Stimulated activated CD4-positive, alpha-beta T cell treated with anti-CD3 and anti-CD28 coated beads, Interleukin-2, amount 100 ng/mL, for 24 hours (primary cell): ENCODE measurements around the gene CFAP97D2.

Source experiments
- DNase-seq, 2 donors: peaks; one replicate each; pipeline ENCODE4 v3.0.0-alpha.2; 2020

The CFAP97D2 gene

GRCh38 chr13:114200399-114200911, 21.4 kb downstream of the CFAP97D2 start:
- DNase-seq, result no peak

DNA sequence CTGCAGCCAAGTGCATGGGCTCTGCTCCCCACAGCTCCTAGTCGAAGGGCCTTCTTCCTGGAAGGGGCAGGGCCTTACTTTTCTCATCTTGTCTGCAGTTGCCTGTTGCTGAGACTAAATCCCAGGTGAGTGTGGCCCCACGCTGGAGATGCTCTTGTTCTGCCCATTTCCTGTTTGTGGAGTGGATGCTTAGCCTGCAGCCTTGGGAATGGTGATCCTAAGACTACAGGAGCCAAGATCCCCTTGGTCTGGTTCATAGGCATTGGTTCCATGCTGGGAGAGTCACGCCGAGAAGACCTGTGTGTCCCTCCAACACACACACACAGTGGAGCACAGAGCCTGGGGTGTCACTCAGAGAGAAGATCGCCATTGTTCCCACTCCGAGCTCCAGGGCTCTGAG, 23.5 kb downstream of the CFAP97D2 start:
- DNase-seq, result no peak

DNA sequence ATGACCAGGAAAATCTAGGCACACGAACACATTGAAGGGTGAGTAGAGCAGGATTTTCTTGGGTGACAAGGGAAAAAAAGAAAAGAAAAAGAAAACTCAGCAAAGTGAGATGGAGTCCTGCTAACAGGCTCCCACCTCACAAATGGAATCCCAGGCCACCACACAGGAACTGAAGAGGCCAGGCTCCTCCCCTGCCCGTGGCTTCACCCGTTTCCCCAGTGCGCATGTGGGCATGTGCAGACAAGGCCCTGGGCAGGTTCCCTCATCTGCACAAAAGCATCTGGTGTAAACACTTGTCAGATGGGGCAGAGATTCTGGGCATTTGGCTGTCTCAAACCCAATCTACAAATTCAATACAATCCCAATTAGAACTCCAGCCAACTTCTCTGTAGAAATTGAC, 24.5 kb downstream of the CFAP97D2 start:
- DNase-seq, result peak; percentile 28 to 39

- peak in 1 of 2 donors; percentile 13 for DNase-seq
Observed at GRCh38 chr13:114204894-114205293, 25.8 kb downstream of the CFAP97D2 start.

DNA sequence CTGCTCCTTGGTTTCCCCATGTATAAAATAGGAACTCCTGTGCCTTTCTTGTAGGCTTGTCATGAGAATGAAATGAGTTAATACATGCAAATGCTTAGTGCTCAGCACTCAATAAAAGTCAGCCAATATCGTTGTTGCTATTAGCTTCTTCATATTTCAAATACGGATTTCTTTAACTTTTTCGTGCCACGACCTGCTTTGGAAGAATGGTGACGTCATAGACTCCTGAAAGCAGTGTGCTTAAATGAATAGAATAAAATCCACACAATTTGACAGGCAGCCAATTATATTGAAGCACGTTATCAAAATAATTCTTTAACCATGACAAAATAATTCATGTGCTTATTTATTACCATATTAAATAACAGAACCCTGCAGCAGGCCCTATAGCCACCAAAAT, 29.1 kb downstream of the CFAP97D2 start:
- no peak for DNase-seq

DNA sequence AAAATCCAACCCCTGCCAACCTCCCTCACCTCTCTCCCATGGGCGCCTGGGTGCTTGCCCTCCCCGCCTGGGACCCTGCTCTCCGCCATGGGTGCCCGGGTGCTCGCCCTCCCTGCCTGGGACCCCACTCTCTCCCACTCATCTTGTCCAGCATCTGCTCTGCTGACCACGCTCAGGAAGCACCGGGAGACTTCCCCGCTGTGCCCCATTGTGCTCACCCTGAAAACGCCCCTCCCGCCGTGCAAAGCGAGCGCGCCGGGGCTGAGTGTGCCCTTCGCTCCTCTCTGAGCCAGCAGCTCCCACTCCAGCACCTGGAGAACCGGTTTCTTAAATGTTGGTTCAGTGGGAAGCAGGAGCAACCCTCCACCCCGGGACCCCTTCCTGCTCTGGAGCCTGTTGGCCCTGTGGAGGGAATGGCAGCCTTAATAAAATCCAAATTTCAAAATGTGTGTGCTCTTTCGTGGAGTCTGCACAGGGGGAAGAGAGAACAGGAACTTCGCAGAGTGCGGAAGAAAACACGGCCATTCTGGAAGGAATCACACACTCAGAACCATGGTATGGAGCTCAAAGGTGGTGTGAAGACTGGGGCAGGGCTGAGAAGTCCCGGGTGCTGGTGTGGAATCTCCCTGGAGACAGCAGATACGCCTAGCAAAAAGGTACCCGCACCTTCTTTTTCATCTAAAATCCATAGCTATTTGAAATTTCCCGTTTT, 32.5 kb downstream of the CFAP97D2 start:
- DNase-seq, result no peak

DNA sequence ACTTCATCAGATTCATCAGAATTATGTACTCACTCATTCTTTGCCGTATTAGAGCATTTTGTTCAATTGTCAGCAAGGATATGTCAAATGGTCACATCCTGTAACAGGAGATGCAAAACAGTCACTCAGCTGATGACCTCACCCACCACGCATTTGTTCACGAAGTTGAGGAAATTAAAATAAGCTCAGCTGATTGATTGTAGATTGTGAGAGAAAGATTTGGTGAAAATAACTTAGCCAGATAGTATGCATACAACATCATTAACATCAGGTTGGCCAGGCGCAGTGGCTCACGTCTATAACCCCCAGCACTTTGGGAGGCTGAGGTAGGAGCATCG, 33.1 kb downstream of the CFAP97D2 start:
- no peak for DNase-seq

DNA sequence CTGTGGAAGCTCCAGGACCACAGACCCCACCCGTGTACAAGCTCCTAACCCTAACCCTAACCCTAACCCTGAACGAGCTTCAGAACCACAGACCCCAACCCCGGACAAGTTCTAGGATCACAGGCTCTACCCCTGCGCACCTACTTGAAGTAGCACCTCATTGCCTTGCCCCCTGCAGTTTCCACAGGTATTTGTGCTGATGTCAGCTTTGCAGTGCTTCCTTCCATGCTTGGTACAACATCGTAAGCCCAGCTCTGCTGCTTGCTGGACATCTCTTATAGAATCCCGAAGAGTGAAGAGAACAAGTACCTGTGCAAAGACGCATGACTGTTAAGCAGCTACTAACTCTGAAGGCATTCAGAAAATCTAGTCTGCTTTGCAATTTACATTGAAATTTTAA, 34.9 kb downstream of the CFAP97D2 start:
- no peak for DNase-seq

DNA sequence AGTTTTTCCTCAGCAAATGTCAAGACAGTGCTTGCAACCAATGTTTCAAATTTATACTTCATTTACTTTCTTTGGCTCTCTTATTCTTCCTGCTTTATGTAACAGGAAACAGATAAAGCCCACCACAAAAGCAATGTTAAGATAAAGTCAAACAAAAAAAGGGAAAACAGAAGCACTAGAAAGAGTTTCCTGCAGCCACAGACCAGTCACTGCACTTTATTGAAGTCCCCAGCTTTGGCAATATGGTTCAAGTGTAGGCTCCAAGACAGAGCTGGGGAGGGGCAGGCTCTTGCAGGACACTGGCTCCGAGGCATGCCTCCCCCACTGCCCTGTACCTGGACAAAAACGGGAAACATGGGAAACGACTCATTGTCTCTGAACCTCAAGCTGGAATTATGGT, 40.3 kb downstream of the CFAP97D2 start:
- no peak for DNase-seq

DNA sequence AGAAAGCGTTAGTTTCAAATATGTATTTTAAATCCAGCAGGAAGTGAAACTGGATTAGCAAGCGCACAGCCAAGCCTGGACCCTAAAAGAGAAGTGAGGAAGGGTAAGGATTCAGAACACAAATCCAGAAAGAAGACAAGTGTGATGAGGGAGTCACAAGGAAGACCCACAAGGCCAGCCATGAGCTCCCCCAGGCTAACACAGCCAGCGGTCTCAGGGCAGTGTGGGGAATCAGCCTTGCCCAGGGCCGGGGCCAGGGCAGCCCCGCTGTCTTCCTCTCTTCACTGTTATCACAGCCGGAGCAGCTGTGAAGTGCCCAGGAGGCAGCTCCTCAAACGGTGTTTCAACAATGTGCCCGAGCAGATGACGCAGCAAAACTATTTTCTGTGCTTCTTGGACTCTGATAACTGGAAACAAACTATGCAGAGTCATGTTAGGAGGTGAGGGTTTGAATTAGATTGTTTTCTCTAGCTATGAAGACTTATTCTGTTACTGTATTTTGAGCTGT, 43.5 kb downstream of the CFAP97D2 start:
- DNase-seq, result no peak

DNA sequence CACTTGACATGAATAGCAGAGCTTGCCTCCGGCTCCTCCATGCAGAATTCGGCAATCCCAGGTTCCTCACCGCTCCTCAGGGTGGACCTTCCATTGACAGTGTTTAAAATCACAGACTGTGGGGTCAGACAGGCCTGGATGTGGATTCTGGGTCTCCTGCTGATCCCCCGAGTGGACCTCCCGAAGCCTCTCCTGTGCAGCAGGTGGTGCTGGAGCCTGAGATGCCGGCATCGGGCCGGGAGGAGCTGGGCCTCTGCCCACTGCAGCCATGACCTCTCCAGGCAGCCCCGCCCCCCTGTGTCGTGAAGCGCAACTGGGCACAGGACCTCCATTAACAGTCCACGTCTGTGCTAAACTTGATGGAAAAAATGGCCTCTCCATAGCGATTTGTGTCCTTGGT, 45.1 kb downstream of the CFAP97D2 start:
- no peak for DNase-seq

DNA sequence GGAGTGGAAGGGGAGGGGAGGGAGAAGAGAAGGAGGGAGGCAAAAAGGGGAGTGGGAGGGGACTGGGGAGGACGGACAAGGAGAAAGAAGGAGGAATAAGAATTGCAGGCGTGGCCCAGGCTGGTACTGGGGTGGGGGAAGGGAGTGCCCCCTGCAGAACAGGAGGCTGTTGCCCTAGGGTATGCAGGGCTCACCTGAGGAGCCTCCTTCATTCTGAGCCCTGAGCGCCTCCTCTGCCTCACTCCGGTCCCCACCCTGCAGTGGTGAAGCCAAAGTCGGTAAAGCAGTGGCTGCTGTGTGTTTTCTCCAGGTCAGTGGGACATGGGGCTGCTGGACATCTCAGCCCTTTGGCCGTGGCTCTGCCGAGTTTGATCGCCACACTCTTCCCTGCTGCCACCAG, 46.6 kb downstream of the CFAP97D2 start:
- DNase-seq, result peak in 1 of 2 donors; percentile 10

DNA sequence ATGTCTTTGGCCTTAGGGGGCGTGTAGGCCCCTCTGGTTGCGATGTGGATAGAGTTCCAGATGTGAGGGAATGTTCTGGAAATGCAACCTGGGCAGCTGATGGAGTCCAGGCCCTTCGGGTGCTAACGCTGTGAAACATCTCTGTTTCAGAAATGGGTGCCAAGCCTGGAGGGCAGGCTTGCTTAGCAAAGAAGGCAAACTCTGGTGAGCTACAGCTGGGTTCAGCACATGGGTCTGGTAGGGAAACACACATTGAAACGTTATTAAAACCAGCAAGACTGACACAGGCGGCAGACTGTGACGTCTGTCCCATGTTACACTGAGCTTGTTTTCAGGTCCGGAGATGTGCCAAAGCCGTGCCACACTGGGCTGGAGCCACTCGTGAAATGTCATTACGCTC, 47.0 kb downstream of the CFAP97D2 start:
- peak in 1 of 2 donors; percentile 8 for DNase-seq

GRCh38 chr13:114226699-114227323, 47.8 kb downstream of the CFAP97D2 start:
- DNase-seq, result peak; percentile 90

DNA sequence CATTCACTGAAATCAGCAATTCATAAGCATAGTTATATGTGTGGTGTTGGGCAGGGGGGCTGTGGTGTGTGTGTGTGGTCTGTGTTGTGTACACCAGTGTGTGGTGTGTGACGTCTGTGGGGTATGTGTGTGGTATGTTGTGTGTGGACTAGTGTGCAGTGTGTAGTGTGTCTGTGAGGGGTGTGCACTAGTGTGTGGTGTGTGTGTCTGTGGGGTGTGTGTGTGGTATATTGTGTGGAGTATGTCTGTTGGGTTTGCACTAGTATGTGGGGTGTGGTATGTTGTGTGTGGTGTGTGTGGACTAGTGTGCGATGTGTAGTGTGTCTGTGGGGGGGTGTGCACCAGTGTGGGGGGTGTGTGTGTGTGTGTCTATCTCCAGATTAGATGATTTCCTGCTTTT, 48.5 kb downstream of the CFAP97D2 start:
- no peak for DNase-seq

DNA sequence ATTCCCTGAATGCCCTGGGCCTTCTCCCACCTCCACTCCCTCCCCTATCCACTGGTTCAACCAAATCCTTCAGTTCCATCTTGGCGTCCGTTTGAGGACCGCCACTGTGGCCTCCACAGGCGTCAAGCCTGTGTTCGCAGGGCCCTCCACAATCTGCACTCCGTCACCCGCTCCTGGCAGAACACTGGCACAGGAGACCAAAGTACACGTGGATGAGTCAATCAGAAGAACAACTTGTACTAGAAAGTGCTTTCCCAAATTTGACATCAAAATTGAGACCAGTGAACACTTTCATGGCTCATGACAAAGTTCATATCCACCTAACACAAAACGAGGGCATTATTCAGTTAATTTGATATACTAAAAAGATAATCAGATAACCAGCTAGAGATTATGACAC, 49.1 kb downstream of the CFAP97D2 start:
- no peak for DNase-seq

- no peak for DNase-seq
Observed at GRCh38 chr13:114229506-114229905, 50.4 kb downstream of the CFAP97D2 start.

DNA sequence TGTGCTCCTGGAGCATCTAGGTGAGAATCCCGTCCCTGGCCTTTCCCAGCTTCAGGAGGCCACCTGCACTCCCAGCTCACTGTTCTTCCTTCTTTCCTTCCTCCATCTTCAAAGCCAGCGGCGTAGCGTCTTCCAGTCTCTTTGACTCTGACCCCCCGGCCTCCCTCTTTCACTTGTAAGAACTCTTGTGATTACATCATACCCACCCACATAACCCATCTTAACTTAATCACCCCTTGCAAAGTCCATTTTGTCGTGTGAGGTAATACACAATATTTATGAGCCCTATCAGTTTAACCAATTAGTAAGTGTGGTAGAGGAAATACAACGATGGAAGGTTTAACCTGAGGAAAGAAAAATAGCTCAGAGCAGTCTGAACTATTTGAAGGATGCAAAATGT, 51.1 kb downstream of the CFAP97D2 start:
- no peak for DNase-seq

GRCh38 chr13:114230575-114230974, 51.5 kb downstream of the CFAP97D2 start:
- DNase-seq, result no peak

GRCh38 chr13:114231886-114232285, 52.8 kb downstream of the CFAP97D2 start:
- DNase-seq, result no peak

DNA sequence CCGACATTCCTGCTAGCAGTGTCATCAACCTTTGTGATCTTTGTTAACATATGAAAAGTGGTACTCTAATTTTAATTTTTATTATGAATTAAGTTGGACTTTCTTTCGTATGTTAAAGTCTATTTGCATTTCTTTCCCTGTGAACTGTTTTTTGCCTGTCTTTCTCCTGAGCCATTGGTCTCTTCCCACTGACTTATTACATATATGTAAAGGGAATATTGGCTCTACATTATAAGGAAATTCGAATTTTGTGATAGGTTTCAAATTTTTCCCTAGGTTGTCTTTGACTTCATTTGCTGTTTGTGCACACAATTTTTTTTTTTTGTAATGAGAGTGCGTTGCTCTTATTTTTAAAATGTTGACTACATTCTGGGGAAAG, 55.2 kb downstream of the CFAP97D2 start:
- no peak for DNase-seq

GRCh38 chr13:114234645-114235421, 55.8 kb downstream of the CFAP97D2 start, which contains the start of gene CDC16:
Gene CDC16 (plus strand): TSS chr13:114234897. CDS start chr13:114235085, 188 bp downstream.
- peak; percentile 94 for DNase-seq

DNA sequence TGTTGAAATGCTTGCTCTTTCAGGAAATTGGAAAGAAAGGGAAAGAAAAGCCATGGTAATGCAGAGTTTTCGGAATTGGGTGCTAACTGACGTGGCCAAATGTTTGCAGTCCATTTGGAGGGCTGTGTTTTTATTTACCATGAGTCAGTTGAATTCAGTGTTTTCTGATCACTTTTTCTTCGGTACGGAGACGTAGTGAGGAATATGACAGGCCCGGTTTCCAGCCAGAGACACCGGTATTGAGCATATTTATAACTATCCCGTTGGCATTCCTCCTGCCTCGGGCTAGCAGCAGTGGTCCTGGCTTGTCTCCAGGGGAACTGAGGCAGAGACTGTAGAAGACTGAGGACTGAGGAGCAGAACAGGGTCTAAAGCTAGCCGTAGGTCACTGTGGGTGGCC, 56.6 kb downstream of the CFAP97D2 start:
- DNase-seq, result no peak

DNA sequence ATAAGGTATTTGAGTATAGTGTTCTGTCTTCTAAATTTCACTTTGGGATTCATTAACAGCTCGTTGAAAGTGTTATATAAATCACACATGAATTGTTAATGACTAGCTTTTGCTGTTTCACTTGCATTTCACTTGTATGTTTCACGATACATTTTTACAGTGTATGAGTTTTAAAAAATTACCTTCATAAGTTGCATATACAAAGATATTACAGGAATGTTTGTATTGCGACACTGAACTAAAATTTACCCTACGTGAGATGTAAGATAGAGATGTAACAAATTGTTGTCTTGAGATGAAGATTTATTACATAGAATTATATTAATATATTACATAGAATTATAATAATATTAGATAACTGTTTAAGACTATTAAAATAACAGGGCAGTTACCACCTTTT, 57.2 kb downstream of the CFAP97D2 start:
- no peak for DNase-seq
